Endothelial cell of umbilical vein (primary cell): ENCODE data around the gene ABAT.

Source experiments
- CTCF ChIP-seq, 2 donors: IDR thresholded peaks; 1 replicate in 1 of 2; 2 replicates in 1 of 2; pipeline ENCODE4 v1.5.1; 2011; ENCODE audit warnings: low read length in 2 of 2, mild to moderate bottlenecking in 2 of 2, moderate library complexity in 2 of 2, control low read depth in 1 of 2, inconsistent platforms in 1 of 2, low read depth in 1 of 2; ENCODE audit not compliant: insufficient read depth in 1 of 2; ENCODE audit errors: extremely low read depth in 1 of 2
- EZH2 ChIP-seq: IDR thresholded peaks from 2 replicates; pipeline ENCODE4 v1.6.1; 2012; ENCODE audit warnings: borderline replicate concordance, low read depth, mild to moderate bottlenecking, moderate library complexity, low read length, inconsistent platforms; ENCODE audit not compliant: severe bottlenecking
- FOS ChIP-seq: IDR thresholded peaks from 2 replicates; pipeline ENCODE4 v1.6.1; 2011; ENCODE audit warnings: mild to moderate bottlenecking, low read length, moderate library complexity, borderline replicate concordance; ENCODE audit not compliant: insufficient read depth
- GATA2 ChIP-seq: IDR thresholded peaks from 2 replicates; pipeline ENCODE4 v1.7.0; 2011; ENCODE audit warnings: low read depth, mild to moderate bottlenecking, moderate library complexity, mixed read lengths, low read length; ENCODE audit not compliant: insufficient read length, insufficient read depth
- JUN ChIP-seq: IDR thresholded peaks from 2 replicates; pipeline ENCODE4 v1.6.1; 2011; ENCODE audit warnings: borderline replicate concordance, low read depth; ENCODE audit not compliant: insufficient read length, insufficient read depth
- MYC ChIP-seq: IDR thresholded peaks from one replicate; pipeline ENCODE4 v1.6.1; 2011; ENCODE audit warnings: mild to moderate bottlenecking, low read depth, low read length
- POLR2A ChIP-seq: IDR thresholded peaks from 2 replicates; pipeline ENCODE4 v1.6.1; 2012; ENCODE audit warnings: low read depth, mild to moderate bottlenecking, control low read depth, low read length
- POLR2AphosphoS5 ChIP-seq: IDR thresholded peaks from 2 replicates; pipeline ENCODE4 v1.6.1; 2012; ENCODE audit warnings: low read depth, mild to moderate bottlenecking, control low read depth, low read length, moderate library complexity; ENCODE audit not compliant: insufficient read depth
- TF ChIP-seq, protein P1 (sequence below): IDR thresholded peaks from 2 replicates; pipeline ENCODE4 v1.6.1; 2011; ENCODE audit not compliant: insufficient read depth, insufficient read length

- no peak for TF ChIP-seq CTCF (IDR thresholded peaks at IDR 0.05; ENCODE audit: extremely low read depth in 1 of 2, insufficient read depth in 1 of 2, low read depth in 1 of 2, low read length in 2 of 2)
- TF ChIP-seq POLR2A: no peak
- TF ChIP-seq, protein P1, sequence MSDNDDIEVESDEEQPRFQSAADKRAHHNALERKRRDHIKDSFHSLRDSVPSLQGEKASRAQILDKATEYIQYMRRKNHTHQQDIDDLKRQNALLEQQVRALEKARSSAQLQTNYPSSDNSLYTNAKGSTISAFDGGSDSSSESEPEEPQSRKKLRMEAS: no peak
- TF ChIP-seq EZH2: no peak
- TF ChIP-seq GATA2: no peak
- TF ChIP-seq MYC: no peak
- no peak for TF ChIP-seq POLR2AphosphoS5
- no peak for TF ChIP-seq JUN
- TF ChIP-seq FOS: no peak
Observed at GRCh38 chr16:8735574-8735973, 61.2 kb downstream of the ABAT start.
